Peyer's patch (tissue), 4 donors: Measurements from ENCODE around the gene WT1. TPM values are rescaled to one million over a fixed set of nuclear protein-coding genes. Genes with fewer than 3 reads are reported as not detected.

ENCODE experiments used
- DNase-seq, 3 donors: peaks; one replicate each; pipeline ENCODE4 v3.0.0-alpha.2; 2017 to 2019
- H3K27ac ChIP-seq, 4 donors: fragments of 200-600 bp; sonication (generic); one replicate each; pipeline ENCODE4 v1.5.1; 2016 to 2019
- H3K27me3 ChIP-seq, 2 donors: fragments of 200-600 bp; sonication (generic); one replicate each; pipeline ENCODE4 v1.5.1; 2019
- H3K36me3 ChIP-seq, 3 donors: fragments of 200-600 bp; sonication (generic); one replicate each; pipeline ENCODE4 v1.5.1; 2016 to 2019
- H3K4me1 ChIP-seq, 4 donors: fragments of 200-600 bp; sonication (generic); one replicate each; pipeline ENCODE4 v1.5.1; 2016 to 2019
- H3K4me3 ChIP-seq, 4 donors: fragments of 200-600 bp; sonication (generic); 1 replicate in 3 of 4; 2 replicates in 1 of 4; pipeline ENCODE4 v1.5.1; 2016 to 2019; ENCODE audit warnings: mild to moderate bottlenecking in 1 of 4
- H3K9me3 ChIP-seq, 4 donors: fragments of 200-600 bp; sonication (generic); one replicate each; pipeline ENCODE4 v1.5.1; 2016 to 2019; ENCODE audit warnings: mild to moderate bottlenecking in 1 of 4
- POLR2A ChIP-seq, 2 donors: fragments of 450-650 bp; IDR thresholded peaks; one replicate each; pipeline ENCODE4 v1.5.1; 2017; ENCODE audit warnings: antibody characterized with exemption in 2 of 2, mild to moderate bottlenecking in 2 of 2, moderate library complexity in 2 of 2
- total RNA-seq, 4 donors: library from RNA; depleted of rRNA; stranded (reverse); fragments of >200 nt; gene quantifications; one replicate each; pipeline ENCODE4 v1.1.0, GENCODE V29; 2016
- TF ChIP-seq, protein P1 (sequence below), 6 experiments: fragments of 450-650 bp in 4 of 6; fragments of 200-600 bp in 2 of 6; sonication (generic) in 1 of 6; IDR thresholded peaks; one replicate each; pipeline ENCODE4 v1.5.1; 2017 to 2019; ENCODE audit warnings: antibody characterized with exemption in 6 of 6, mild to moderate bottlenecking in 3 of 6, moderate library complexity in 1 of 6

Gene WT1
- total RNA-seq, 4 donors from 2014 or later: not detected

DNA sequence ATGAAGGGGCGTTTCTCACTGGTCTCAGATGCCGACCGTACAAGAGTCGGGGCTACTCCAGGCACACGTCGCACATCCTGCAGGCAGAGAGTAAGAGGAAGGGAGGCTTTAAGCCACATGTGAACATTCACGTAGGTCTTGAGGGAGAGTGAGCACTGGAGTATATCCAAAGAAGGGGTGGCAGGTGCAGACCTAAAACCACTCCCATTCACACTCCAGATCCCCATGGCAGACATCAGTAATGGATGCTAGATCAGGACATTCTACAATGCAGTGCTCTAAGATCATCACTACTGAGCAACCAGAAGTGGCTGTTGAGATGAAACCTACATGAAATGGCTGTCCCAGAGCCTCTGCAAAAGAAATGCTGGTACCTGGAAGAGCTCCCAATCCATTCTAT, 39.0 kb downstream of the WT1 start:
- no peak for TF ChIP-seq POLR2A (IDR thresholded peaks at IDR 0.05)
- TF ChIP-seq, protein P1, sequence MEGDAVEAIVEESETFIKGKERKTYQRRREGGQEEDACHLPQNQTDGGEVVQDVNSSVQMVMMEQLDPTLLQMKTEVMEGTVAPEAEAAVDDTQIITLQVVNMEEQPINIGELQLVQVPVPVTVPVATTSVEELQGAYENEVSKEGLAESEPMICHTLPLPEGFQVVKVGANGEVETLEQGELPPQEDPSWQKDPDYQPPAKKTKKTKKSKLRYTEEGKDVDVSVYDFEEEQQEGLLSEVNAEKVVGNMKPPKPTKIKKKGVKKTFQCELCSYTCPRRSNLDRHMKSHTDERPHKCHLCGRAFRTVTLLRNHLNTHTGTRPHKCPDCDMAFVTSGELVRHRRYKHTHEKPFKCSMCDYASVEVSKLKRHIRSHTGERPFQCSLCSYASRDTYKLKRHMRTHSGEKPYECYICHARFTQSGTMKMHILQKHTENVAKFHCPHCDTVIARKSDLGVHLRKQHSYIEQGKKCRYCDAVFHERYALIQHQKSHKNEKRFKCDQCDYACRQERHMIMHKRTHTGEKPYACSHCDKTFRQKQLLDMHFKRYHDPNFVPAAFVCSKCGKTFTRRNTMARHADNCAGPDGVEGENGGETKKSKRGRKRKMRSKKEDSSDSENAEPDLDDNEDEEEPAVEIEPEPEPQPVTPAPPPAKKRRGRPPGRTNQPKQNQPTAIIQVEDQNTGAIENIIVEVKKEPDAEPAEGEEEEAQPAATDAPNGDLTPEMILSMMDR (IDR thresholded peaks at IDR 0.05): no peak
- peaks cover 0 to 3% (median 0%) of the 10 kb centered on the region in 4 donors for H3K9me3 ChIP-seq
- no peak for DNase-seq
- H3K27me3 ChIP-seq: no peaks in the 10 kb centered on the region
- H3K4me1 ChIP-seq: no peaks in the 10 kb centered on the region
- H3K4me3 ChIP-seq: no peak overlapping the region
- H3K36me3 ChIP-seq: no peaks in the 10 kb centered on the region
- H3K27ac ChIP-seq: no peak overlapping the region

DNA sequence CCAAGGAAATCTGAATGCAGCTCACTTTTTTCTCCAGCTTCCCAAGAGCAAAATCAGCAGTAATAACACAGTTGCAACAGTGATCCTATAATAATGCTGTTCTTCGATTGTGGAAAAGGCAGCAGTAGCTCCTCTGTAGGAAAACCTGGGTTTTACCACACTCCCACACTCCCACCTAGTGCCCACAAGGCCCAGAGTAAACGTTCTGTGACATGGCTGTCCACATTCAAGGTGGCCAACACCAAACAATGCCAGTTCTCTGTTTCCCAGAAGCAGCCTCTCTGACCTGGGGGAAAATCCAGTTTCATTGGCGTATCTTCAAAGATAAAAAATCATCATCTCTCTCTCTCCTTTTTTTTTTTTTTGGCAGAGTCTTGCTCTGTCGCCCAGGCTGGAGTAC, 40.2 kb downstream of the WT1 start:
- Histone ChIP-seq H3K4me1 (no peaks in the 10 kb centered on the region), H3K4me3 (no peak overlapping the region), H3K27ac (no peak overlapping the region), H3K36me3 (no peaks in the 10 kb centered on the region), H3K27me3 (no peaks in the 10 kb centered on the region), H3K9me3 (no peaks in the 10 kb centered on the region)
- DNase-seq: no peak
- no peak for TF ChIP-seq POLR2A (IDR thresholded peaks at IDR 0.05)
- TF ChIP-seq, protein P1 (IDR thresholded peaks at IDR 0.05): no peak

DNA sequence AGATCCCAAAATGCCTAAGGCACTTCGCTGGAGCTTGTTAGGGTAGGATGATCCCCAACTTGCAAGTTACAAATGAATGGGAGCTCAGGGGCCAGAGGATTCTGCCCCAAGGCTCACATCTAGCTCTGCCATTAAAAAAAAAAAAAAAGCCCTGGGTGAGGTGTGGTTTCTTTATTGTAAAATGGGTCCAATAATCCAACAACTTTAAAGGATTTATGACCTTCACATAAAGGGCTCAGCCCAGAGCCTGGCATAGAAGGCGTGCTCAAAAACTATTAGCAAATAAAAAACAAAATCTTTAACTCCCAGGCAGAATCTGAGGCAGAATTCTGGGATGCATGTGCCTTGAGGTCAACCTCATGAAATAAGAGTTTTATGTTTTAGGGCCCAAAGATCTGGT, 42.5 kb downstream of the WT1 start:
- no peak for DNase-seq
- TF ChIP-seq POLR2A (IDR thresholded peaks at IDR 0.05): no peak
- TF ChIP-seq, protein P1 (IDR thresholded peaks at IDR 0.05): no peak
- no peaks in the 10 kb centered on the region for H3K4me1 ChIP-seq

DNA sequence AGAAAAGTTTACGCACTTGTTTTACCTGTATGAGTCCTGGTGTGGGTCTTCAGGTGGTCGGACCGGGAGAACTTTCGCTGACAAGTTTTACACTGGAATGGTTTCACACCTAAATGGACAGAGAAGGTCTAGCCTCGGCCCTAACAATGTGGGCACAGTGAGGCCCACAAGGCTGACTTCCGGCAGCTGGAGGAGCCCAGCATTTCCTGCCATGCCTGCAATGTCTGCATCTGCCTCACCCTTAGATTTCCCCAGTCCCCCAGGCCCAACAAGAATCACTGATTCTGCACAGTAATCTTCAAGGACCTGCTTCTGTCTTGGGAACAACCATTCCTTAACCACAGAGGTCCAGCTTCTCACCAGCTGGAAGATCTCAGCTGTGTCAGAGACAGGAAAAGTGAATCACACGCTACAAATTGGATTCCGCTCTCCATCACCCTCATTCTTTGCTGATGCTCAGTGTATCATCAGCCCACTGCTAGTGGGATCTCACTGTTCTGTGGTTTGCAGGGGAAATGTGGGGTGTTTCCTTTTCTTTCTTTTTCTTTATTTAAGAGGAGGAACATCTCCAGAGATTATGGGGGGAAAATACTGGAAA, 43.3 kb downstream of the WT1 start:
- Histone ChIP-seq H3K9me3 (no peaks in the 10 kb centered on the region), H3K4me3 (no peak overlapping the region), H3K27ac (no peak overlapping the region), H3K27me3 (no peaks in the 10 kb centered on the region), H3K36me3 (no peaks in the 10 kb centered on the region), H3K4me1 (no peaks in the 10 kb centered on the region)
- no peak for DNase-seq
- no peak for TF ChIP-seq POLR2A (IDR thresholded peaks at IDR 0.05)
- TF ChIP-seq, protein P1 (IDR thresholded peaks at IDR 0.05): no peak

More for the DNA sequence above, 42.5 kb downstream of the WT1 start:
- H3K27ac ChIP-seq: no peak overlapping the region
- no peaks in the 10 kb centered on the region for H3K36me3 ChIP-seq
- no peaks in the 10 kb centered on the region for H3K9me3 ChIP-seq
- no peak overlapping the region for H3K4me3 ChIP-seq
- no peaks in the 10 kb centered on the region for H3K27me3 ChIP-seq

DNA sequence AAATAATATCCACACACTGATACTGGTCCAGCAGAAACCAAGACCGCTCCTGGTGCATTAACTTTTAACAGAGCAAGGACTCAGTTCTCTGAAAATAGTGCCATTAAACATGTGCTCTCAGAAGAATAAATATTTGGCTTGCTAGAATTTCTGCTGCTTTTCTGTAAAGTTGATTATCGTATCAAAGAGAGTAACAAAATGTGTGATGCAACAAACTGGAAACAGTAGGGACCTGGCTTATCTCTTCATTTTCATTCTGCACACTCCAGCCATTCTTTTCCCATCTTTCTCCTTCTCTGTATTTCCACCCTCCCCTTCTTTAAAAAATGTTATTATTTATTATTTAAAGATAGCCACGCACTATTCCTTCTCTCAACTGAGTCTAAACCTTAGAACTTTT, 43.9 kb downstream of the WT1 start:
- TF ChIP-seq, protein P1 (IDR thresholded peaks at IDR 0.05): no peak
- no peak for TF ChIP-seq POLR2A (IDR thresholded peaks at IDR 0.05)
- H3K4me3 ChIP-seq: no peak overlapping the region
- H3K27me3 ChIP-seq: no peaks in the 10 kb centered on the region
- no peaks in the 10 kb centered on the region for H3K4me1 ChIP-seq
- H3K27ac ChIP-seq: no peak overlapping the region
- H3K36me3 ChIP-seq: no peaks in the 10 kb centered on the region
- no peaks in the 10 kb centered on the region for H3K9me3 ChIP-seq
- DNase-seq: no peak

DNA sequence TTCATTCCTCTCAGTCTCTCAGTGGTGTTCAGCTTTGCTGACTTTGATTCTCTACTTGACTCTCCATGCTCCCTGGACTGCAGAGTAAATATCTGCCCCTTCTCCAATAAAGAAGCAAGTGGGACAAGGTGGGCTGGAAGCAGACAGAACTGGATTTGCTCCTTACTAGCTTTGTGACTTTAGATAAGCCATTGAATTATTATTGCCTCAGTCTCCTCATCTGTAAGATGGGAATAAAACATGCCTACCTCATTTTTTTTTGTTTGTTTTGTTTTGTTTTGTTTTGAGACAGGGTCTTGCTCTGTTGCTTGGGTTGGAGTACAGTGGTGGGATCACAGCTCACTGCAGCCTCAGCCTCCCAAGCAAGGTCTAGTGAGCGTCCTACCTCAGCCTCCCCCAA, 44.6 kb downstream of the WT1 start:
- no peak for DNase-seq
- no peak overlapping the region for H3K27ac ChIP-seq
- H3K4me3 ChIP-seq: no peak overlapping the region
- no peaks in the 10 kb centered on the region for H3K4me1 ChIP-seq
- TF ChIP-seq, protein P1 (IDR thresholded peaks at IDR 0.05): no peak
- TF ChIP-seq POLR2A (IDR thresholded peaks at IDR 0.05): no peak
- no peaks in the 10 kb centered on the region for H3K27me3 ChIP-seq
- no peaks in the 10 kb centered on the region for H3K36me3 ChIP-seq
- no peaks in the 10 kb centered on the region for H3K9me3 ChIP-seq
